ENCODE results near the gene AP2A2.

DNA sequence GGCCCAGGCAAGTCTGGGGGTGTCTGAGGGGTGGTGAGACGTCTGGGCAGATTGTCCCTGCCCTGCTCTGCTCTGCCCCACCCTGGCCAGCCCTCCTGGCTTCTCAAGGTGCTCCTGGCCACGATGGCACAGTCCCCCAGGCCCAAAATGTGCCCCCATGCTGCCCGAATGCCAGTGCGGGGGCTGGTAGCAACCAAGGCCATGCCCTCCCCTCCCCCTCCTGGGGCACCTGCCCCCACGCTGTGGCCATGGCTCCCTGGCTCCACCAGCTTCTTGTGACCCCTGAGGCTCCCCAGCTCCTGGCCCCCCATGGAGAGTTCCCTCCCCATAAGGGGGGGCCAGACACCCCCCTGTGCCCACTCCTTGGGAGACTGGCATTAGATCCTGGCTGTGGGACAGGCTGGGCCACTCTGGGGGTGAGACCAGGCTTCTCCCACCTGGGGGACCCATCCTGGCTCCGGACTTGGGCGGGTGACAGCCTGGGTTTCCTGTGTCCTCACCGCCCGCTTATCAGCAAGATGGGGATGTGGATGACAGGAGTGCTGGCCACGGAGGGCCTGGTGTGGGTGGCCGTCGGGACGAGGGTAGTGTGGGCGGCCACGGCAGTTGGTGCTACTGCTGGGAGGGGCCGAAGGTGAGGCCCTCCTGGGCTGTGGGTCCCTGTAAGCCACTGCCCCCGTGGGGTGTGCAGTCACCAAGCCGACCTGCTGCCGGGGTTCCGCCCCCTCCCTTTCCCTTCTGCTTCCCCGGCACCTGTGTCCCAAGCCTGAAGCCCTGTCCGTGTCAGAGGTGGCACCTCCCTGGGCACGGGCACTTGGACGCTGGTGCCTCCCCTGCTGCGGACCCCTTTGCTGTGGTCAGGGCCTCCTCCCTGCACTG, 126.7 kb downstream of the AP2A2 start:
- TF ChIP-seq POLR2A (IDR thresholded peaks at IDR 0.05) (no peak), CTCF (IDR thresholded peaks at IDR 0.05) (no peak), POLR2AphosphoS5 (IDR thresholded peaks at IDR 0.05) (no peak), EP300 (IDR thresholded peaks at IDR 0.05) (no peak)
